ENCODE results near the gene RAPGEF4.

DNA sequence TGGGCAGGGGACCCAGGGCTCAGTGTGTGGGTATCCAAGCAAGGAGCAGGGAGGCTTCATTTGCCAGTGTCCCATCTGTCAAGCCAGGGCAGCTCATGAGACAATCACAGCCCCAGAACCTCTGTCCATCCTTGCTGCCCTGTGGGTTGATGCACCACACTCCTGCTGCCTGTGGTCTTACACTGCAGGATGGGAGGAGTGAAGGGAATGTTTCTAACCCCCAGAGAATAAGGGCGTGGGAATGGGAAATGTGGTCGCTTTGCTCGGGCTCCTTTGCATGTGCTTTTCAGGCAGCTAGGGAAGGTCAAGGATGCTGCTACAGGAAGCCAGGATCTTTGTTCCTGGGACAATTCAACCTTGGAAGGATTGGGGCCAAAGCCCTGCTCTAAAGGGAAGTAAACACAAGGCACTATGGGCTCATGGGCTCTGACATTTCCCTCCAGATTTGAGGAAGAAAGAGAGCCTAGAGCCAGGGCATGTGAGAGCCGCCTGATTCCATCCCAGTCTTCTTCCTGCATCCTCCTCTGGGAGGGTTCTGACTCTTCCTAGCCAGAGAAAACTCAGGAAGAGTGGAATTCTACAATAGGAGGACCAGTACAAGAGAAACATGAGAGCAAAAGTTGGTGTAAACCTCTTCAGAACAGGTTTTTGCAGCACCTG is 321.2 kb downstream of the RAPGEF4 start:
- TF ChIP-seq CTCF (IDR thresholded peaks at IDR 0.05) = no peak
- no peak for TF ChIP-seq TEAD4 (CRISPR knock-in tag; IDR thresholded peaks at IDR 0.05)
- TF ChIP-seq ZNF423 (CRISPR knock-in tag; IDR thresholded peaks at IDR 0.05) = no peak
- TF ChIP-seq SP1 (CRISPR knock-in tag; conservative IDR thresholded peaks at IDR 0.05) = no peak
- TF ChIP-seq TCF7 (CRISPR knock-in tag; IDR thresholded peaks at IDR 0.05; ENCODE audit: low read depth) = no peak
- no peak for TF ChIP-seq MAX (CRISPR knock-in tag; IDR thresholded peaks at IDR 0.05)
- TF ChIP-seq, protein P1, sequence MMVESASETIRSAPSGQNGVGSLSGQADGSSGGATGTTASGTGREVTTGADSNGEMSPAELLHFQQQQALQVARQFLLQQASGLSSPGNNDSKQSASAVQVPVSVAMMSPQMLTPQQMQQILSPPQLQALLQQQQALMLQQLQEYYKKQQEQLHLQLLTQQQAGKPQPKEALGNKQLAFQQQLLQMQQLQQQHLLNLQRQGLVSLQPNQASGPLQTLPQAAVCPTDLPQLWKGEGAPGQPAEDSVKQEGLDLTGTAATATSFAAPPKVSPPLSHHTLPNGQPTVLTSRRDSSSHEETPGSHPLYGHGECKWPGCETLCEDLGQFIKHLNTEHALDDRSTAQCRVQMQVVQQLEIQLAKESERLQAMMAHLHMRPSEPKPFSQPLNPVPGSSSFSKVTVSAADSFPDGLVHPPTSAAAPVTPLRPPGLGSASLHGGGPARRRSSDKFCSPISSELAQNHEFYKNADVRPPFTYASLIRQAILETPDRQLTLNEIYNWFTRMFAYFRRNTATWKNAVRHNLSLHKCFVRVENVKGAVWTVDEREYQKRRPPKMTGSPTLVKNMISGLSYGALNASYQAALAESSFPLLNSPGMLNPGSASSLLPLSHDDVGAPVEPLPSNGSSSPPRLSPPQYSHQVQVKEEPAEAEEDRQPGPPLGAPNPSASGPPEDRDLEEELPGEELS (CRISPR knock-in tag; IDR thresholded peaks at IDR 0.05) = no peak
